ENCODE results near the gene AGAP5.
A peak's percentile ranks its signal among the peaks of the same experiment; 100 is the strongest.
"Not testable (repeated sequence)": the region's sequence is repeated elsewhere in the genome, so short reads cannot be mapped to it uniquely, and the experiment has no call there.

The AGAP5 gene

DNA sequence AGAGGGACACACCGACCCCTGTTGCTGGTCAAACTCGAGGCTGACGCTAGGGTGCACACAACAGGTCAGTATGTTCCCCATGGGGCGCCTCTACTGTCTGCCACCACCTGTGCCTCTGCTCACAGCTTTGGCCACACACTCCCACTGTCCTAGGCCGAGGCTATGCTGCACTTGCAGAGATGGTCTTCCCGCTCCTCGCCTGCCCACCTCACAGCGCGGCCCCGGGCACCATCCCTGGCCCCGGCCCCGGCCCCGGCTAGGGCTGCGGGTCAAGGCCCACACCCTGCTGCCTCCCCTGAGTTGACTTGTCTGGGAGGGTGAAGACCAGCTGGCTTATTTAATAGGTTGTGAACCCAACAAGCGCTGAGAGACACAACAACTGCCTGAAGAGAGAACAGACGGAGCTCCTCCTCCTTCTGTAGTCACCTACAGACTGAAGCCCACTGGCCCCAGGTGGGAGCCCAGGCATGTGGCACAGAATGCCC is at the start of gene AGAP5:
AGAP5 (minus strand) TSS at position 435 of the 485 bp plus-strand sequence; CDS start at position 81, 354 bp downstream.
- H3K4me2 ChIP-seq; H4K20me1 ChIP-seq (ENCODE audit: insufficient read depth); H3K9ac ChIP-seq; H3K27me3 ChIP-seq (ENCODE audit: insufficient read depth, low read depth); H3K4me3 ChIP-seq (IDR thresholded peaks at IDR 0.05; ENCODE audit: insufficient read depth, low read depth, low read length); H3K79me2 ChIP-seq (ENCODE audit: insufficient read depth, low read depth); H3K27ac ChIP-seq; H3K4me1 ChIP-seq (ENCODE audit: low read depth, poor library complexity, severe bottlenecking); H2AFZ ChIP-seq (ENCODE audit: low read depth); H3K36me3 ChIP-seq (ENCODE audit: insufficient read depth): not testable (repeated sequence)

DNA sequence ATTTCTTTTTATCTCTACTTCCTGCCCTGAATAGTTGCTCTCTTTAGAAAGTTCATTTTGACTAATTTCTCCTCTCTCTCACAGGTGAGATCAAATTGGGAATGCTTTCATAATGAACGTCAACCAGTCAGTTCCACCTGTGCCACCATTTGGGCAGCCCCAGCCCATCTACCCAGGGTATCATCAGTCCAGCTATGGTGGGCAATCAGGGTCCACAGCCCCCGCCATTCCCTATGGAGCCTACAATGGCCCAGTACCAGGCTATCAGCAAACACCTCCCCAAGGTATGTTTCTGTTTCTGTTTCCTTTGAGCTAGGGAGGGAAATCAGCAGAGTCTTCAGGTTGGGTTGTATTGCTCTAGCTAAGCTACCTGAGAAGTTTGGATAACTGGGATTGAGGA is 48.8 kb upstream of the AGAP5 start:
- Histone ChIP-seq H3K9ac (no peak overlapping the region), H4K20me1 (ENCODE audit: insufficient read depth) (no peaks in the 10 kb centered on the region), H3K79me2 (ENCODE audit: insufficient read depth, low read depth) (peaks cover 55% of the 10 kb centered on the region), H3K27ac (no peak overlapping the region), H2AFZ (ENCODE audit: low read depth) (no peak overlapping the region), H3K27me3 (ENCODE audit: insufficient read depth, low read depth) (no peaks in the 10 kb centered on the region), H3K4me3 (IDR thresholded peaks at IDR 0.05; ENCODE audit: insufficient read depth, low read depth, low read length) (no peak overlapping the region), H3K36me3 (ENCODE audit: insufficient read depth) (peaks cover 4% of the 10 kb centered on the region; the same call in 1 of the 2 replicates), H3K4me1 (ENCODE audit: low read depth, poor library complexity, severe bottlenecking) (peaks cover 40% of the 10 kb centered on the region), H3K4me2 (no peak overlapping the region)
- TF ChIP-seq, protein P1, sequence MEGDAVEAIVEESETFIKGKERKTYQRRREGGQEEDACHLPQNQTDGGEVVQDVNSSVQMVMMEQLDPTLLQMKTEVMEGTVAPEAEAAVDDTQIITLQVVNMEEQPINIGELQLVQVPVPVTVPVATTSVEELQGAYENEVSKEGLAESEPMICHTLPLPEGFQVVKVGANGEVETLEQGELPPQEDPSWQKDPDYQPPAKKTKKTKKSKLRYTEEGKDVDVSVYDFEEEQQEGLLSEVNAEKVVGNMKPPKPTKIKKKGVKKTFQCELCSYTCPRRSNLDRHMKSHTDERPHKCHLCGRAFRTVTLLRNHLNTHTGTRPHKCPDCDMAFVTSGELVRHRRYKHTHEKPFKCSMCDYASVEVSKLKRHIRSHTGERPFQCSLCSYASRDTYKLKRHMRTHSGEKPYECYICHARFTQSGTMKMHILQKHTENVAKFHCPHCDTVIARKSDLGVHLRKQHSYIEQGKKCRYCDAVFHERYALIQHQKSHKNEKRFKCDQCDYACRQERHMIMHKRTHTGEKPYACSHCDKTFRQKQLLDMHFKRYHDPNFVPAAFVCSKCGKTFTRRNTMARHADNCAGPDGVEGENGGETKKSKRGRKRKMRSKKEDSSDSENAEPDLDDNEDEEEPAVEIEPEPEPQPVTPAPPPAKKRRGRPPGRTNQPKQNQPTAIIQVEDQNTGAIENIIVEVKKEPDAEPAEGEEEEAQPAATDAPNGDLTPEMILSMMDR (conservative IDR thresholded peaks at IDR 0.05; ENCODE audit: low read depth, low read length) = no peak

DNA sequence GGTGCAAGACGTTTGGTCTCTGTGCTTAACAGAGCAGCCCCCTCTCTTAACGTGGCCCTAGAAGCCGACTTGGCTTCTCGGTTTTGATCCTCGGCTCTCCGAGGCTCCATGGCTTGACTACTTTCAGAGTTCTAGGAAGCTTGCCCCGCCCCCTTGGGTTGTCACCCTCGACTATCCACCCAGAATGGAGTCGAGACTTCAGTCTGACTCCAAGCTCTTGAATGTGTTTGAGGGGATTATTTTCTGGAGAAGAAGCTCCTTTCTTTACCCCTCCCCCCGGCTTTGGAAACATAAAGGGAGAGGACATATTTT is 46.7 kb upstream of the AGAP5 start:
- H3K4me3 ChIP-seq (IDR thresholded peaks at IDR 0.05; ENCODE audit: insufficient read depth, low read depth, low read length) = no peak overlapping the region
- H2AFZ ChIP-seq (ENCODE audit: low read depth) = peak overlapping the region; percentile 76
- no peaks in the 10 kb centered on the region for H3K27me3 ChIP-seq (ENCODE audit: insufficient read depth, low read depth)
- TF ChIP-seq, protein P1 (conservative IDR thresholded peaks at IDR 0.05; ENCODE audit: low read depth, low read length) = no peak
- peak overlapping the region; percentile 76 for H3K9ac ChIP-seq
- peaks cover 4% of the 10 kb centered on the region; the same call in 1 of the 2 replicates for H3K36me3 ChIP-seq (ENCODE audit: insufficient read depth)
- peaks cover 50% of the 10 kb centered on the region for H3K79me2 ChIP-seq (ENCODE audit: insufficient read depth, low read depth)
- H3K4me2 ChIP-seq = peak overlapping the region; percentile 96
- no peaks in the 10 kb centered on the region for H4K20me1 ChIP-seq (ENCODE audit: insufficient read depth)
- H3K27ac ChIP-seq = peak overlapping the region; percentile 62; the same call in 1 of the 2 replicates
- H3K4me1 ChIP-seq (ENCODE audit: low read depth, poor library complexity, severe bottlenecking) = peaks cover 40% of the 10 kb centered on the region

DNA sequence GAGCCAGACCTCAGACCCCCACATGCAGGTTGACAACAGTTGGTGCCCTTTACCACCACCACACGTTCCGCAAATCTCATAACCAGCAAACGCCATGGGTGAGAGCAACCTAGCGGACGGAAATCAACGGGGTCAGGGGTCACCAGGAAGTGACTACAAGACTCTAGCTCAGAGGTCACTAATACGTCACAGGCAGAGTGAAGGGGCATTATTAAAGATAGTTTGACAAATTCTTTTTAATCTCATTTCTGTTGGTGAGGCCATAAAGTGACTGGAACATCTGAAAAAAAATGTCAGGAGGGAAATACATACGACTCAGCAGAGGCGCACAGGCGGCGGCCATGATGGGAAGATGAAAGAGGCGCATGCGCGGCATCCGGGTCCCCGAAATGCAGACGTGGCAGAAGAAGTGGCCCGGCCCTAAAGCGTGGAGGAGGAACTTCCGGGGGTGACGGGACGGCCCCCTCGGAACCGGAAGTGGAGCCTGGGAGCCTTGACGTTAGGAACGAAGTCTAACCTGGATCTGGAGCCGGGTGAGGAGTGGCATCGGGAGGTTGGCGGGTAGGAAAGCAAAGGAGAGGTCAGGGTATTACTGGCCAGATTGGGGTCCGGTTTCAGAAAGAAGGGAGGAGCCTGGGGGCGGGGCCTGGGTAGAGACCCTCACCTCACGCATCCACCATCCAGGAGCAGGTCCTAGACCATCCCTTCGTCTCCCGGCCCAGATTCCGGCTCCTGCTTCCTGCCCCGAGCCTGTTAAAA is 46.2 kb upstream of the AGAP5 start, which contains the start of gene SEC24C:
SEC24C (plus strand) TSS at position 468 of the 759 bp plus-strand sequence. CDS start 2,461 bp downstream, outside the sequence.
- no peaks in the 10 kb centered on the region for H3K27me3 ChIP-seq (ENCODE audit: insufficient read depth, low read depth)
- H4K20me1 ChIP-seq (ENCODE audit: insufficient read depth) = no peaks in the 10 kb centered on the region
- peaks cover 4% of the 10 kb centered on the region; the same call in 1 of the 2 replicates for H3K36me3 ChIP-seq (ENCODE audit: insufficient read depth)
- peak within 1 kb of the TSS; percentile 96 for H3K4me2 ChIP-seq
- H3K4me1 ChIP-seq (ENCODE audit: low read depth, poor library complexity, severe bottlenecking) = peaks cover 40% of the 10 kb centered on the region
- peak within 1 kb of the TSS; percentile 76 for H3K9ac ChIP-seq
- peak within 1 kb of the TSS; percentile 76 for H2AFZ ChIP-seq (ENCODE audit: low read depth)
- peak within 1 kb of the TSS; percentile 62 for H3K27ac ChIP-seq
- TF ChIP-seq, protein P1 (conservative IDR thresholded peaks at IDR 0.05; ENCODE audit: low read depth, low read length) = no peak
- H3K4me3 ChIP-seq (IDR thresholded peaks at IDR 0.05; ENCODE audit: insufficient read depth, low read depth, low read length) = no peak within 1 kb of the TSS
- H3K79me2 ChIP-seq (ENCODE audit: insufficient read depth, low read depth) = peaks cover 44% of the 10 kb centered on the region

Measured in KMS-11 (cell line).